ENCODE measurements around the gene NCF4. TPM values are rescaled to one million over a fixed set of nuclear protein-coding genes. Genes with fewer than 3 reads are reported as not detected.

NCF4 gene
- total RNA-seq, 1 donor from 2014 or later, result 30.4 TPM

Other genes with a start within 250 kb of the NCF4 start
- gene CACNG2, start 157.3 kb upstream of the NCF4 start, total RNA-seq, result not detected
- 23.9 TPM for gene IFT27, start 84.9 kb upstream of the NCF4 start, total RNA-seq
- not detected for gene PVALB, start 44.0 kb upstream of the NCF4 start, total RNA-seq
- gene CSF2RB, start 52.6 kb downstream of the NCF4 start, total RNA-seq, result 10.1 TPM
- gene TST, start 158.4 kb downstream of the NCF4 start, total RNA-seq, result 20.6 TPM
- 36.4 TPM for gene MPST, start 158.7 kb downstream of the NCF4 start, total RNA-seq
- gene KCTD17, start 190.7 kb downstream of the NCF4 start, total RNA-seq, result 17.5 TPM
- not detected for gene TMPRSS6, start 248.7 kb downstream of the NCF4 start, total RNA-seq

All from sciatic nerve (tissue), 1 donor.